Right lobe of liver (tissue), 6 donors: ENCODE results near the gene ACTBL2. TPM values are rescaled to one million over a fixed set of nuclear protein-coding genes. Genes with fewer than 3 reads are reported as not detected.
"Not testable (repeated sequence)": the region's sequence is repeated elsewhere in the genome, so short reads cannot be mapped to it uniquely, and the experiment has no call there.

ENCODE experiments used
- ATAC-seq, 4 donors: fragments of 200-7000 bp; cut with Tn5 transposase; one replicate each; pipeline ENCODE4 v1.9.1; 2020; ENCODE audit warnings: mild to moderate bottlenecking in 4 of 4, moderate library complexity in 4 of 4
- DNase-seq, 3 donors: peaks; one replicate each; pipeline ENCODE4 v3.0.0-alpha.2; 2020
- H3K27ac ChIP-seq, 3 donors: fragments of 200-600 bp; one replicate each; pipeline ENCODE4 v1.8.0; 2022
- H3K27me3 ChIP-seq, 2 donors: fragments of 200-600 bp; one replicate each; pipeline ENCODE4 v1.8.0; 2022
- H3K36me3 ChIP-seq, 4 donors: fragments of 200-600 bp; sonication (generic) in 1 of 4; one replicate each; pipeline versions ENCODE4 v1.5.1 to v1.8.0; 2017 to 2022; ENCODE audit warnings: control low read depth in 1 of 4
- H3K4me1 ChIP-seq, 4 donors: fragments of 200-600 bp; sonication (generic) in 1 of 4; one replicate each; pipeline versions ENCODE4 v1.5.1 to v1.8.0; 2017 to 2022; ENCODE audit warnings: control low read depth in 1 of 4
- H3K4me3 ChIP-seq, 3 donors: fragments of 200-600 bp; one replicate each; pipeline ENCODE4 v1.8.0; 2022
- H3K9me3 ChIP-seq, 4 donors: fragments of 200-600 bp; sonication (generic) in 1 of 4; one replicate each; pipeline versions ENCODE4 v1.5.1 to v1.8.0; 2017 to 2022; ENCODE audit warnings: control low read depth in 1 of 4
- CTCF ChIP-seq, 4 donors: fragments of 200-600 bp in 3 of 4; fragments of 450-650 bp in 1 of 4; IDR thresholded peaks; one replicate each; pipeline versions ENCODE4 v1.5.1 to v1.8.0; 2016 to 2022; ENCODE audit warnings: antibody characterized with exemption in 4 of 4, mild to moderate bottlenecking in 2 of 4
- POLR2A ChIP-seq: fragments of 450-650 bp; IDR thresholded peaks from one replicate; pipeline ENCODE4 v1.6.1; 2017; ENCODE audit warnings: antibody characterized with exemption, mild to moderate bottlenecking
- WGBS: methylation state at CpG from one replicate; pipeline ENCODE4 v1.1.6; 2018; ENCODE audit warnings: low coverage, low lambda C conversion rate; ENCODE audit not compliant: insufficient coverage; ENCODE audit errors: missing lambda C conversion rate; 5-methylcytosine and 5-hydroxymethylcytosine counted together
- intact Hi-C, 2 donors: fragments of 100-400 bp; cut with DNase I; formaldehyde crosslinking; loops; one replicate each; pipeline versions ENCODE4 v1.11.2 to v1.14.1; 2022
- total RNA-seq, 6 experiments: library from RNA; depleted of rRNA in 2 of 6; stranded (reverse); fragments of >200 nt in 2 of 6; fragmentation: NEBNext Ultra II Directional in 3 of 6; extraction: Animal tissue kit (Norgen Biotek cat#: 25700) in 3 of 6; gene quantifications; one replicate each; pipeline versions ENCODE4 v1.1.0 to v1.2.4, GENCODE V29; 2016 to 2023
- donor health status: DM: no; HTN: yes; CAD: no.
- donor health status: DM: no; HTN: no; CAD: no.
- donor health status: DM: no; HTN: no; CAD: no.
- donor health status: DM: no; HTN: yes; CAD: no.
- donor health status: DM: no; HTN: yes; CAD: no.

ACTBL2 gene
- total RNA-seq, 6 experiments from 2014 or later = not detected

GRCh38 chr5:57478826-57479225 is 3.8 kb downstream of the ACTBL2 start:
- intact Hi-C loops = no loop called here
- TF ChIP-seq POLR2A (no peak), CTCF (IDR thresholded peaks at IDR 0.05) (no peak)
- 92% methylated on average over 1 of the region's 1 CpG for WGBS
- H3K4me1 ChIP-seq = no peaks in the 10 kb centered on the region
- no peaks in the 10 kb centered on the region for H3K36me3 ChIP-seq
- no peak for DNase-seq
- no peak overlapping the region for H3K4me3 ChIP-seq
- H3K27me3 ChIP-seq = no peaks in the 10 kb centered on the region
- no peaks in the 10 kb centered on the region for H3K9me3 ChIP-seq
- H3K27ac ChIP-seq = no peak overlapping the region
- no peak for ATAC-seq

GRCh38 chr5:57476601-57477056 is 6.0 kb downstream of the ACTBL2 start:
- ATAC-seq = no peak
- no peak for DNase-seq
- Histone ChIP-seq H3K4me1 (no peaks in the 10 kb centered on the region), H3K36me3 (no peaks in the 10 kb centered on the region), H3K9me3 (no peaks in the 10 kb centered on the region), H3K27ac (no peak overlapping the region), H3K27me3 (no peaks in the 10 kb centered on the region), H3K4me3 (no peak overlapping the region)
- intact Hi-C loops = no loop called here
- no peak for TF ChIP-seq CTCF (IDR thresholded peaks at IDR 0.05)
- no peak for TF ChIP-seq POLR2A

- Histone ChIP-seq H3K27me3 (no peaks in the 10 kb centered on the region), H3K4me3 (no peak overlapping the region), H3K27ac (no peak overlapping the region), H3K36me3 (no peaks in the 10 kb centered on the region), H3K4me1 (no peaks in the 10 kb centered on the region), H3K9me3 (no peaks in the 10 kb centered on the region)
- DNase-seq = no peak
- intact Hi-C loops = no loop called here
- WGBS = 56% methylated on average over 1 of the region's 1 CpG
- no peak for ATAC-seq
- no peak for TF ChIP-seq POLR2A
- no peak for TF ChIP-seq CTCF (IDR thresholded peaks at IDR 0.05)
These were observed 12.3 kb downstream of the ACTBL2 start for GRCh38 chr5:57470339-57470738.

DNA sequence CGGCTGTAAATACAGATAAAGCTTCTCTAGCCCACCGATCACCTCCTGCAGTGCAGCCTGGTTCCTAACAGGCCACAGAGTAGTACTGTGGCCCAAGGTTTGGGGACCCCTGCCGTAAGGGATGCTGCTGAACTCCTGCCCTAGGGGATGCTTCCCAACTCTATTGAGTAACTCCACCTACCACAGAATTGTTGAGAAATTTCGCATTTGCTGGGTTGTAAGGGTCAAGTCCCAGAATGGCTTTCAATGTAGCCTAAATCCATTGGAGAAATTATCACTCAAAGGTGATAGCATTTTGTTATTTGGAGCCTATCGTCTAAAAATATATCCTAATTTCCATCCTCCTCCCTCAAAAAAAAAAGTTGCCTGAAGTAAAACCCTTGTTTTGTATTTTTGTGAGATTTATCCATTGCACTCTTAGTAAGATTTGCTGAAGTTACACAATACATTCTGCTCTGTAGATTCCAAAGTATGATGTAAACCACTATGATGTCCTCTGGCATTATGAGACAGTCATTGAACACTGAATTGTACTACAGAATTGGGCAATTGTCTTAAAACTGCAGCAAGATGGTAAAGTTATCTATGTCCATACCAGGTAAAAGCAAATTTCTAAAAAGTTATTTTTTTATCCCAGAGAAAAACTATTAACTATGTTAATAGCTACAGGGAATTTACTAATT is 14.0 kb downstream of the ACTBL2 start:
- no peak for ATAC-seq
- H3K9me3 ChIP-seq = no peaks in the 10 kb centered on the region
- TF ChIP-seq POLR2A (no peak), CTCF (IDR thresholded peaks at IDR 0.05) (no peak)
- no peaks in the 10 kb centered on the region for H3K27me3 ChIP-seq
- WGBS = 57% methylated on average over 4 of the region's 5 CpGs
- H3K4me1 ChIP-seq = no peaks in the 10 kb centered on the region
- H3K4me3 ChIP-seq = no peak overlapping the region
- no peaks in the 10 kb centered on the region for H3K36me3 ChIP-seq
- intact Hi-C loops = no loop called here
- H3K27ac ChIP-seq = no peak overlapping the region
- DNase-seq = no peak

DNA sequence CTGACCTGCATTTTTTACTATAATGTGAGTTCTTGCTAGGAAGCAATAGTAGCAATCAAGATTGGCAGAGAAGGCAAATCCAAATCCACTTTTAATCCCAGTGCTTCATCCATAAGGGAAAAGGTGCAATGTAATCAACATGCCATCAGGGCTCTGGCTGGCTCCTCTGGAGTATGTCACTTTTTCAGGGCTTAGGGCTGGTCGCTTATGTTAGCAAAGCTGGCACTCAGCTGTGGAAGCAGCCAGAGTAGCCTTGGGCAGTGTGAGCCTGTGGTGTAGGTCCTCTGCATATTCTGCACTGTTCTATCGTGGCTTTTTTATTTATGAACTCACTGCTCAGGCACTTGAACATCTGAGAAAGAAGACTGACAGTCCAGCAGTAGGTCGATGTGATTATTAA is 16.1 kb downstream of the ACTBL2 start:
- 25% methylated on average over 1 of the region's 3 CpGs for WGBS

DNA sequence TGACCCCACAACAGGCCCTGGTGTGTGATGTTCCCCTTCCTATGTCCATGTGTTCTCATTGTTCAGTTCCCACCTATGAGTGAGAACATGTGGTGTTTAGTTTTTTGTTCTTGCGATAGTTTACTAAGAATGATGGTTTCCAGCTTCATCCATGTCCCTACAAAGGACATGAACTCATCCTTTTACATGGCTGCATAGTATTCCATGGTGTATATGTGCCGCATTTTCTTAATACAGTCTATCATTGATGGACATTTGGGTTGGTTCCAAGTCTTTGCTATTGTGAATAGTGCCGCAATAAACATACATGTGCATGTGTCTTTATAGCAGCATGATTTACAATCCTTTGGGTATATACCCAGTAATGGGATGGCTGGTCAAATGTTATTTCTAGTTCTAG is 22.6 kb downstream of the ACTBL2 start:
- H3K36me3 ChIP-seq, ATAC-seq, H3K27me3 ChIP-seq, H3K9me3 ChIP-seq, H3K4me1 ChIP-seq, intact Hi-C loops, H3K27ac ChIP-seq, H3K4me3 ChIP-seq, DNase-seq: not testable (repeated sequence)
- WGBS = 94% methylated on average over 3 of the region's 3 CpGs

More for the DNA sequence above, 16.1 kb downstream of the ACTBL2 start:
- ATAC-seq (no peak), DNase-seq (no peak)
- H3K36me3 ChIP-seq = no peaks in the 10 kb centered on the region
- TF ChIP-seq POLR2A (no peak), CTCF (IDR thresholded peaks at IDR 0.05) (no peak)
- H3K4me3 ChIP-seq = no peak overlapping the region
- H3K9me3 ChIP-seq = no peaks in the 10 kb centered on the region
- no peaks in the 10 kb centered on the region for H3K27me3 ChIP-seq
- intact Hi-C loops = no loop called here
- H3K4me1 ChIP-seq = no peaks in the 10 kb centered on the region
- H3K27ac ChIP-seq = no peak overlapping the region
